GM18907 (cell line): Measurements from ENCODE around the gene EEF2KMT.
"Not testable (repeated sequence)": the region's sequence is repeated elsewhere in the genome, so short reads cannot be mapped to it uniquely, and the experiment has no call there.

Experiments used
- ATAC-seq: cut with Tn5 transposase; IDR thresholded peaks from one replicate; pipeline ENCODE4 v1.9.1; 2021; ENCODE audit warnings: mild to moderate bottlenecking, moderate library complexity; ENCODE audit not compliant: unreplicated experiment

Gene EEF2KMT

GRCh38 chr16:5097470-5098220 lies at the start of gene EEF2KMT:
Gene EEF2KMT, minus strand, starts transcription at chr16:5097795. Its CDS starts 56 bp downstream, at chr16:5097739.
- peak; percentile 98 for ATAC-seq

- not testable (repeated sequence) for ATAC-seq
These were observed 47.0 kb upstream of the EEF2KMT start for GRCh38 chr16:5144621-5144956.

- no peak for ATAC-seq
These were observed 46.4 kb upstream of the EEF2KMT start for GRCh38 chr16:5143761-5144620.

GRCh38 chr16:5140151-5140550 lies 42.6 kb upstream of the EEF2KMT start:
- not testable (repeated sequence) for ATAC-seq

GRCh38 chr16:5134739-5135452 lies 37.3 kb upstream of the EEF2KMT start:
- not testable (repeated sequence) for ATAC-seq

GRCh38 chr16:5132915-5133600 lies 35.5 kb upstream of the EEF2KMT start:
- ATAC-seq, result not testable (repeated sequence)

GRCh38 chr16:5131467-5132004 lies 33.9 kb upstream of the EEF2KMT start:
- ATAC-seq, result not testable (repeated sequence)

- ATAC-seq, result not testable (repeated sequence)
These were observed 19.9 kb upstream of the EEF2KMT start for GRCh38 chr16:5117300-5118087.

- ATAC-seq, result not testable (repeated sequence)
These were observed 19.2 kb upstream of the EEF2KMT start for GRCh38 chr16:5116780-5117295.

GRCh38 chr16:5110933-5111332 lies 13.3 kb upstream of the EEF2KMT start:
- not testable (repeated sequence) for ATAC-seq

- no peak for ATAC-seq
These were observed 11.0 kb upstream of the EEF2KMT start for GRCh38 chr16:5108505-5109158.

GRCh38 chr16:5105039-5105438 lies 7.4 kb upstream of the EEF2KMT start:
- not testable (repeated sequence) for ATAC-seq

- ATAC-seq, result not testable (repeated sequence)
These were observed 5.9 kb upstream of the EEF2KMT start for GRCh38 chr16:5103296-5104032.

GRCh38 chr16:5099174-5099573 lies 1.6 kb upstream of the EEF2KMT start:
- ATAC-seq, result not testable (repeated sequence)

- ATAC-seq, result not testable (repeated sequence)
These were observed 895 bp upstream of the EEF2KMT start for GRCh38 chr16:5098221-5099159.

GRCh38 chr16:5097061-5097469 lies 530 bp downstream of the EEF2KMT start:
- ATAC-seq, result not testable (repeated sequence)
